GM19463 (cell line): Measurements from ENCODE around the gene BMP4.

Source experiments
- ATAC-seq: cut with Tn5 transposase; IDR thresholded peaks from one replicate; pipeline ENCODE4 v1.9.1; 2021; ENCODE audit warnings: mild to moderate bottlenecking, moderate library complexity; ENCODE audit not compliant: unreplicated experiment

BMP4 gene

GRCh38 chr14:53947094-53947445 lies 9.6 kb downstream of the BMP4 start:
- ATAC-seq: no peak

- no peak for ATAC-seq
These were observed 10.1 kb downstream of the BMP4 start for GRCh38 chr14:53946404-53947093.

- ATAC-seq: no peak
These were observed 10.6 kb downstream of the BMP4 start for GRCh38 chr14:53946071-53946403.

- ATAC-seq: no peak
These were observed 12.9 kb downstream of the BMP4 start for GRCh38 chr14:53943751-53944083.

GRCh38 chr14:53942970-53943750 lies 13.5 kb downstream of the BMP4 start:
- ATAC-seq: no peak

GRCh38 chr14:53938136-53938837 lies 18.3 kb downstream of the BMP4 start:
- ATAC-seq: no peak

GRCh38 chr14:53934778-53935414 lies 21.7 kb downstream of the BMP4 start:
- no peak for ATAC-seq

GRCh38 chr14:53932966-53933365 lies 23.7 kb downstream of the BMP4 start:
- ATAC-seq: no peak

DNA sequence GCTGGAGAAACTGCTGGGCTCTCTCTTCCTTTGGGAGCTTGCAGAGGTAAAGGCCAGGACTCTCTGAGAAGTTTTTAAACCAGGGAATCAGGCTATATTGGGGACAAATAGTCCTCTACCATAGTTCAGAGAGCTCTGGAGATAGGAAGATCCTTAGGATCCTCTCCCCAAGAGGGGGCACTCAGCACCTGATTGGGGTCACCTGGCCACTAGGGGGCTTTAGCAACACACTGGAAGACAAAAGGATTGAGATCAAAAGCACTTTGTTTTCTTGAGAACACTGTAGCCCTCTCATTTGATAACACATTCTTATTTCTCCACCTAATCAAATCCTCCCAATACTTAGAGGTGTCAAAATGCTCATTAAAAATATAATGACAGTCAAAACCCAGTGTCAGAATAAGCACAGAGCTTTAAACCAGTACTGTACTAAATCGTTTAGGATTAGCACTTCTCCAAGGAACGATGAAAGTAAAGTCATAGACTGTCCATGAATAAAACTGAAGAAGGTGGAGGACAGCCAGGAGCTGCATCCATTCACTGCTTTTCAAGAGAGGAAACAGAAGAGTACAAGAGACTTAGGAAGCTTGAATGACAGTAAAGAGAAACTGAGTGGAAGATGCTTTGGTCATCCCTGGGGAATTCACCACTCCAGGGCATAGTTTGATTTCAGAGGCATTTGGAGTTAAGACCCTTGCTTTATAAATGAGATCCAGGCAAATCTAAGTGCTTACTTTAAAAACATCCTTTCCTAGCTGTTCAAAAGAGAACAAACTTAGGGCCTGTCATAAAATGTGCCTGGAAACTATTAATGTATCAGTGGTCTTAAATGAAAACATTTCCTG lies 26.5 kb downstream of the BMP4 start:
- no peak for ATAC-seq

DNA sequence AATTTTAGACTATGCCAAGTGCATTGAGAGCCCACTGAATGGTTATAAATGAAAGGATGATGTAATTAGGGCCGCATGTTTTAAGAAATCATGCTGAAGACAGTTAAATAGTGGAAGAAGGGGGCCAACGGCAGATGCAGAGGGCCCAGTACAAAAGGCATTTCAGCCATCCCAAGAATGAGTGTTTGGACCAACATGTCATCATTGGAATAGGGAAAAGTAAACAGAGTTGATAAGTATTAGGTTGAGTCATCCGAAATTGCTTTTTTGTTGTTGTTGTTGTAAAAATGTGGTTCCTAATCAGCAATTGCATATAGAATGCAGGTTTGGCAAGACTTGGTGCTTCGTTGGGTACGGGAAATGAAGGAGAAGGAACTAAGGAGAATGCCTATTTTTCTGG lies 29.5 kb downstream of the BMP4 start:
- no peak for ATAC-seq

GRCh38 chr14:53925201-53925766 lies 31.3 kb downstream of the BMP4 start:
- ATAC-seq: no peak

DNA sequence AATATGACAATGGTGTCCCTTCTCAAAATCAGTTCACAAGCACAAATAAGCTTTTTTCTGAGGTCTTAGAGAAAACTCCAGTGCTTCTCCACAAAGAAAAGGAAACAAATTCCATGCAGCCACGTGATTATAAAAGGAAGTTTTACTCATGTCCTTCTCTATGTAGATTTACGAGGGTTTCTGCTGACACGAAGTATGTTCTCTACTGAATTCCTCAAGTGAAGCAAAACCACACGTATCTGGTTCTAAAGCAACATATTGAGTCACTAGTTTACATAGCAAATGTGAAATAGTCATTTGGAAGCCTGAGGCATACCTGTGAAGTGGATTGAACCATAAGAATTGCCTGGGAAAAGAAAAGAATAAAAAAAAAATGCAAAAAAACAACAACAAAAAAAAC lies 31.9 kb downstream of the BMP4 start:
- no peak for ATAC-seq

GRCh38 chr14:53921027-53921426 lies 35.6 kb downstream of the BMP4 start:
- no peak for ATAC-seq

DNA sequence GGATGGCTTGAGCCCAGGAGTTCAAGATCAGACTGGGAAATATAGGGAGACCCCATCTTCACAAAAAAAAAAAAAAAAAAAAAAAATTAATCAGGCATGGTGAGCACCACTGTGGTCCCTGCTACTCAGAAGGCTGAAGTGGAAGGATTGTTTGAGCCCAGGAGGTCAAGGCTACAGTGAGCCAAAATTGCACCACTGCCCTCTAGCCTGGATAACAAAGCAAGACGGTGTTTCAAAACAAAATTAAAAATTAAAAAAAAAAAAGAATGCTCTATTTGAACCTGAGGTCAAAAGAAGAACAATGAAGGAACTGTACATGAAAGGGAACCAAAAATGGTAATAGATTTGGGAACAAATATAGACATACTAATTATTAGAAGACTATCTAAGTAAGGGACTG lies 40.4 kb downstream of the BMP4 start:
- ATAC-seq: no peak

GRCh38 chr14:53915364-53916014 lies 41.1 kb downstream of the BMP4 start:
- ATAC-seq: no peak

GRCh38 chr14:53912021-53912420 lies 44.6 kb downstream of the BMP4 start:
- ATAC-seq: no peak

DNA sequence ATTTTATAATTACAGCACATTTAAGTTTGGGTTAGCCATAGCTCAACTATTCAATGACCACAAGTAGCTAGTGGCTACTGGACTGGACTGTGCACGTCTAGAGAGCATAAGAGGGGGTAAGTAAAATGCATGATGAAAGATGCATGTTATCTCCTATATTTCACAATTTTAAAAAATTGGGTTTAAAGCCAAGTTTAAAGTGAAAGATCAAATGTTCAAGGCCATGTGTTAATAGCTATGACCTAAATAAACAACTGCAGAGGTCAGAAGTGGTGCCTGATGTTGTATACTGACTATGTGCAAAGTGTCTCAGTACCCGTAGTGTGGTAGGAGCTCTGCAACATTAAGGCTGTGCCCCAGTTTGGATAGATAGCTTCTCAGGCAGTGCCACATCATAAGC lies 48.2 kb downstream of the BMP4 start:
- ATAC-seq: no peak

GRCh38 chr14:53902307-53902706 lies 54.3 kb downstream of the BMP4 start:
- ATAC-seq: no peak

DNA sequence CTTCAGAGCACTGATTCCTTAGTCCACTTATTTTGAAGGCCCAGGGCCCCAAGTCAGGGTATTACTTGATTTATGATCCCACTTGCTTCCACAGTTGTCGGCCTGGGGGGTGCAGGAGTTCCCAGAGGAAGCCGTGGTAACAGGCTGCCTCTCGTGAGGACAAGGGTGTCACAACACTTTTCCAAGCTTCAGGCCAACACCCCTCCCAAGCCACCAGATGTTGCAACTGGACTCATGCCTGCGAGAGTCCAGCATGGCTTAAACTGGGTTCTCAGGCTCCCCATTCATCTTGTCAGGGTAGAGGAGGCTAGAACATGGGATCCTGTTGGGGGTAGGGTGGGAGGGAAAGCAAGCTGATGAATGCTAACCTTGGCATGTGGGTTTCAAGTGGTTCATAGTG lies 56.1 kb downstream of the BMP4 start:
- no peak for ATAC-seq
